ENCODE measurements around the gene TIGD3. TPM values are rescaled to one million over a fixed set of nuclear protein-coding genes. Genes with fewer than 3 reads are reported as not detected.

Gene TIGD3
- total and polyA plus RNA-seq, 2 of the 13 experiments (the other 11 are each of a cell fraction or from before 2014, with no cell fraction given) = 0.49 to 4.9 TPM

GRCh38 chr11:65314501-65315203 is 39.9 kb upstream of the TIGD3 start, which contains the start of gene CDC42EP2 (continued):
- TF ChIP-seq AFF4 (CRISPR knock-in tag; IDR thresholded peaks at IDR 0.05) (no peak), PHF21A (CRISPR knock-in tag; IDR thresholded peaks at IDR 0.05) (peak; percentile 31), MEIS1 (CRISPR knock-in tag; IDR thresholded peaks at IDR 0.05; ENCODE audit: borderline replicate concordance) (0 out of 2 replicates have a peak, but pooled peaks have one; percentile 9), ZSCAN20 (CRISPR knock-in tag; IDR thresholded peaks at IDR 0.05; ENCODE audit: borderline replicate concordance) (0 out of 2 replicates have a peak, but pooled peaks have one; percentile 40), KDM5B (CRISPR knock-in tag; IDR thresholded peaks at IDR 0.05; ENCODE audit: borderline replicate concordance) (peak; percentile 39; the same call in 1 of the 2 replicates), HDAC1 (CRISPR knock-in tag; IDR thresholded peaks at IDR 0.05) (peak; percentile 50; the same call in 1 of the 2 replicates), MXD3 (CRISPR knock-in tag; IDR thresholded peaks at IDR 0.05) (peak; percentile 27; the same call in 1 of the 2 replicates), FOXO1 (CRISPR knock-in tag; IDR thresholded peaks at IDR 0.05) (peak; percentile 58; the same call in 1 of the 2 replicates), RFXAP (CRISPR knock-in tag; IDR thresholded peaks at IDR 0.05; ENCODE audit: borderline replicate concordance) (no peak), KLF16 (CRISPR knock-in tag; IDR thresholded peaks at IDR 0.05) (peak in 1 of 2 experiments; percentile 70; a peak in 2 of 4 replicates), HNRNPH1 (optimal IDR thresholded peaks at IDR 0.05; ENCODE audit: low read depth, low read length) (no peak), YY1 (IDR thresholded peaks at IDR 0.05; ENCODE audit: insufficient read depth, insufficient replicate concordance, low read depth, low read length) (peak; percentile 56), MED13 (CRISPR knock-in tag; IDR thresholded peaks at IDR 0.05) (0 out of 2 replicates have a peak, but pooled peaks have one; percentile 44), SOX5 (CRISPR knock-in tag; IDR thresholded peaks at IDR 0.05; ENCODE audit: borderline replicate concordance) (peak; percentile 6; the same call in 1 of the 2 replicates), SKI (IDR thresholded peaks at IDR 0.05; ENCODE audit: partially characterized antibody) (peak; percentile 9), FOXC1 (CRISPR knock-in tag; IDR thresholded peaks at IDR 0.05; ENCODE audit: borderline replicate concordance) (peak; percentile 23; the same call in 1 of the 2 replicates), ZFY (CRISPR knock-in tag; IDR thresholded peaks at IDR 0.05) (peak; percentile 60; the same call in 1 of the 2 replicates), BRCA1 (CRISPR knock-in tag; IDR thresholded peaks at IDR 0.05) (0 out of 2 replicates have a peak, but pooled peaks have one; percentile 53), ETS1 (CRISPR knock-in tag; IDR thresholded peaks at IDR 0.05) (peak; percentile 34; the same call in 1 of the 2 replicates), ZNF558 (CRISPR knock-in tag; IDR thresholded peaks at IDR 0.05; ENCODE audit: borderline replicate concordance) (peak; percentile 68; the same call in 1 of the 2 replicates), DBP (CRISPR knock-in tag; IDR thresholded peaks at IDR 0.05; ENCODE audit: not compliant biosample characterization) (no peak)
